Activated CD4-positive, alpha-beta T cell treated with anti-CD3 and anti-CD28 coated beads, Interleukin-2, Interleukin-6, amounts not matched to agents 100 ng/mL and 50 ng/mL, durations not matched to agents 16 hours and 8 hours (primary cell): ENCODE results near the gene C3orf80.
"Not testable (repeated sequence)": the region's sequence is repeated elsewhere in the genome, so short reads cannot be mapped to it uniquely, and the experiment has no call there.

Experiments
- DNase-seq: peaks from one replicate; pipeline ENCODE4 v3.0.0-alpha.2; 2020

Gene C3orf80

DNA sequence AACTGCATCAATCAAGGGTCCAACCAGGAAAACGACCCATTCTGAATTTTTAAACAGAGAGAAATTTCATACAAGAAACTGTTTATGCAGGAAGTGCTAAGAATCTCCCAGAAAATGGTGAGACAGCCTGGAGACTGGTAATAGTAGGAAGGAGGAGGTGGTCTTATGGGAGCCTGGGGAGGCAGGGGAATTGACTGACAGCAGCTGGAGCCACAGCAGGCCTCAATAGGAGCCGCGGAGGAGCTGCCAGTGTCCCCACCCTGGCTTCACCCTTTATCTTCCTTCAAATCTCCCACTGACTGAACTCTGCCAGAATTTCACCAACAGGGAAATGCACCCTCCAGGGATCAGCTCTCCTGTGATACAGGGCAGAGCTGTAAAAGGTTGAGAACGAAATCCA is 7.5 kb upstream of the C3orf80 start:
- DNase-seq = no peak

DNA sequence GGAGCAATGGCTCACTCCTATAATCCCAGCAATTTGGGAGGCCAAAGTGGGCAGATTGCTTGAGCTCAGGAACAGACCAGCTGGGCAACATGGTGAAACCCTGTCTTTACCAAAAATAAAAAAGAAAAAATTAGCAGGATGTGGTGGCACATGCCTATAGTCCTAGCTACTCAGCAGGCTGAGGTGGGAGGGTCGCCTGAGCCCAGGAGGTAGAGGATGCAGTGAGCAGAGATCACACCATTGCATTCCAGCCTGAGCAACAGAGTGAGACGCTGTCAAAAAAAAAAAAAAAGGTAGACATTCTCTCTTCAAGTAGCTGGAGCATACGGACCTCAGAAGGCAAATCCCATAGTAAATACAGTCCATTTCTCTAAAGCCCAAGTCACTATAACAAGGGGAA is 7.1 kb upstream of the C3orf80 start:
- no peak for DNase-seq

DNA sequence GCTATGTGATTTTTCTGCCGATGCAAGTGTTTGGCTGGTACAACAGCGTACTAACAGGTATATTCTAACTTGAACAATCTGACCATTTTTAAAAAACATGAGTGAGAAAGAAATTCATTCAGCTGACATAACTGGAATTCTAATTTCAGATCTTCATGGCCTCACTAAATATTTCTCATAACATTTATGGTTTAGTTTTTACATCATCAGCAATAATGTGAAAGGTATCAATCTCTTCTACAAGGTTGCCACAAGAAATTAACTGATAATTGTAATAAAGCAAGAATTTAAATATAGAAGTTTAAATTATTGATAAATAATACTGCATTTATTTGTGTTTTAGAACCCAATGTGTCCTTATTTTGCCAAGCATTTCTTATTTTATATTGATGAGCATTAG is 5.2 kb upstream of the C3orf80 start:
- DNase-seq = no peak

DNA sequence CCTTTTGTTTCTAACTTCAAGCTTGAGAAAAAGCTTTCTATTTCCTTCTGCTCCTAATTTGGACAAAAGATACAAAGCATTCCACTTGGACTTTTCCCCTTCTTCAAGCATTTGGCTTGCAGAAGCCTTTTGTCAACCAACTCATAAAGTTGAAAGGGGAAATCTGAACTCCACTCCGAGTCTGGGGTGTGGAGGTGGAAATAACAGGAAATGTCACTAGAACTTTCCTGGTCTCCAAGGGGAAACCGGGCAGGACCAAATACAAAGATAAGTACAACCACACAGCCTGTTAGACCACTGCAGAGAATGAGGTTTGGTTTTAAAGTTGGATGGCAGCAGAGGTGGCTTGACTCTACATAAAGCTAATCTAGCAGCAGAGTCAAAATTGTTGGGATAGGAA is 4.2 kb upstream of the C3orf80 start:
- DNase-seq = no peak

DNA sequence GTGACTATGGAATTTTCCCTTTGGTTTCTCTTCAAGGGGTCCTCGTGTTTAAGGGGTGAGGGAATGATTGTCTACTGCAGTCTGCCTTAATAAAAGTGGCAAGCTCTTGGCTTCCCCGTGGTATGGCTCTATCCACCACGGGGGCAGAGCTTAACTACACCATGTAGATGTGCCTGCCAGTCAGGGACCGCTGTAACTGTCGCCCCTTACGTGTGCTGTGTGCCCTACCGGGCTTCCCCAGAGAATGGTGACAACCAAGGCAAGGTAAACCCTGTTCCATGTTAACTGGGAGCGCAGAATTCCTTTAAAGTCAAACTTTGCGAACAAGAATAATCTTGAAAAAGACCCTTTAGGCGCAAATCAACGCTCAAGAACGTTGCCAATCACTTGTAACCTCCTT is 966 bp upstream of the C3orf80 start:
- DNase-seq = no peak

DNA sequence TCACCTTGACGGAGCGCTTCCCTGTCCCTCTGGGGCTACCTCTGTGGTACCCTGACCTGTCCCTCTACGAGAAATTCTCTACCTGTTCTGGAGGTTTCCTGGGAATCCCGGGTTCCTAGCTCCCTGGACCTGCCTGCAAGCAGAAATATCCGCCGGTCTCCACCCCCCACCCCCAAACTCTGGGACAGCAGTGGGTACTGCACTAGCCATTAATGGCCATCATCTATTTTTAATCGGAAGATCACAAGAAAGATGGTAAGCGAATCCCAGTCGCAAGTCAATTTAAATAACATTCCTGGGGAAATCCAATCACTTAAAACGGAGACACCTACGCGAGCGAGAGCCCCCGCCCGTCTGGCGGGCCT is 429 bp upstream of the C3orf80 start:
- DNase-seq = no peak

DNA sequence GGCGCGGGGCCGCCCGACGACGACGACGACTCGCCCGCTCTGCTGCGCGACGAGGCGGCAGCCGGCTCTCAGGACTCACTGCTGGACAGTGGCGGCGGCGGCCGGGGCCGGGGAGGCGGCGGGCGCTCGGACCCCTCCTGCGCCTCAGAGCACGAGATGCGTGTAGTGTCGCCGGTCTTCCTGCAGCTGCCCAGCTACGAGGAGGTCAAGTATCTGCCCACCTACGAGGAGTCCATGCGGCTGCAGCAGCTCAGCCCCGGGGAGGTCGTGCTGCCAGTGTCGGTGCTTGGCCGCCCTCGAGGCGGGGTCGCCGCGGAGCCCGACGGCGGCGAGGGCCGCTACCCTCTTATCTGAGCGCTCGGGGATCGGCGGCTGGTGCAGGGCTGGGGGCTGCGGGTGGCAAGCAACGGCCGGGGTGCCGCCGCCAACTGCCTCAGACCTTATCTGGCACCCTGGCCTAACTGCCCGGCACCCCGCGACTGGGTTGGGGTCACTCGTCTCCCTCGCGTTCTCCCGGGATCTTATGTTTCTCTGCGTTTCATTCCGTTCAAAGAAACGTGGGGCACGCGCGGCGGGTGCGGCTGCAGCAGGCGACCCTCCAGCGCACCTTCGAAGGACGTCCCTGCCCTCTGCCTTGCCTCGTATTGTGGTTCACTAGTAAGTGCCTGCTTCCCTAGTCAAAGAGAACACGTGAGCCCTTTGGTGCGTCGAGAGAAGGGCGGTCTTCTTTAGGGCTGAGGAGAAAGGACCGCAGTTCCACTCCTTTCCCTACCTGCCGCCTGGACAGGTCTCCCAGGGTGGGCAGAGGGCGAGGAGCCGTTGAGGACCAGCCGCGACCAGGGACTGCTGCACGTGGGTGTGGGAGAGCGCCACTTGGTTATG is 1.0 kb downstream of the C3orf80 start:
- DNase-seq = no peak

DNA sequence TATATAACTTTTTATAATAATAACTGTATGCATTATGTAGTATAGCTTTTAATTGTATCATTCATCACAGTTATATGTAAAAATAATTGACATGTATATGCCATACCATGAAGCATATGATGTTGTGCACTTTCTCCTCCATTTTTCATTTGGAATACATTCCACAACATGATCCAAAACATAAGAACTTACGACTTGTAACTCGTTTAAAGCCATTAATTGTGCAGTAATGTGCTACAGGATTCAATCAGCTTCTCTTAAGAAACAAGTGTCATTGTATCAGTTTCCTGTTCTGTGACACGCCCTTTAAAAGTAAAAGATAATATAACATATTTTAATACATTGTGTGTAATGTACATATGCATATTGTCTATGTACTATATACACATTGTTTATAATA is 2.2 kb downstream of the C3orf80 start:
- DNase-seq = no peak

DNA sequence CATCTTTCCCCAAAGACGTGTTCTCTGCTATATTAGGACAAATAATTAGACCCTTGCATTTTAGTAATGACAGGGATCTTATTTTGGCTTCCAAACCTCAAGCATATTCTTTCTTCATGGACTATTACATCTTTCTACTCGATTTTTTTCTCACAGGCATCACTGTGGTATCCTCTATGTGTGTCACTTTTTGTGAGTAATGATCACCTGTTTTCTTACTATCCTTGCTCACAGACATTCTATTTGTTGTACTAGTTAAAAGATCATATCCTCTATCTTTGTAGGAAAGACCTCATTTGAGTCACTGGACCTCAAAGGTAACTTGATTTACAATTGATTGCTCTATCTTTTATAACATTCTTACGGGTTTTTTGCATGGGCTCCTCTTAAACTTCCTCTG is 6.8 kb downstream of the C3orf80 start:
- DNase-seq = no peak

DNA sequence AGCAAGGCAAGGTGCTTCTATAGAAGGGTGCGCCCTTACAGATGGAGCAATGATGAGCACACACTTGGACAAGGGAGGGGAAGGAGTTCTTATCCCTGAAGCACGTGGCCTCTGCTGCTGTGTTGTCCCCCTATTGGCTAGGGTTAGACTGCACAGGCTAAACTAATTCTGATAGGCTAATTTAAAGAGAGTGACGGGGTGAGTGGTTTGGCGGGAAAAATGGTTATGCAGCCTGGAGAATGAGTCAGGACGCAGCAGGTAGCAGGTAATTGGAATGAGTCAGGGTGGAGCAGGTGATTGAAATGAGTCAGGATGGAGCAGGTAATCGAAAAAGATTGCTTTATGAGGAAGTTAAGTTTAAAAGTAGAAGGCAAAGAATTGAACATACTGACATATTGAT is 15.5 kb downstream of the C3orf80 start:
- DNase-seq = not testable (repeated sequence)

DNA sequence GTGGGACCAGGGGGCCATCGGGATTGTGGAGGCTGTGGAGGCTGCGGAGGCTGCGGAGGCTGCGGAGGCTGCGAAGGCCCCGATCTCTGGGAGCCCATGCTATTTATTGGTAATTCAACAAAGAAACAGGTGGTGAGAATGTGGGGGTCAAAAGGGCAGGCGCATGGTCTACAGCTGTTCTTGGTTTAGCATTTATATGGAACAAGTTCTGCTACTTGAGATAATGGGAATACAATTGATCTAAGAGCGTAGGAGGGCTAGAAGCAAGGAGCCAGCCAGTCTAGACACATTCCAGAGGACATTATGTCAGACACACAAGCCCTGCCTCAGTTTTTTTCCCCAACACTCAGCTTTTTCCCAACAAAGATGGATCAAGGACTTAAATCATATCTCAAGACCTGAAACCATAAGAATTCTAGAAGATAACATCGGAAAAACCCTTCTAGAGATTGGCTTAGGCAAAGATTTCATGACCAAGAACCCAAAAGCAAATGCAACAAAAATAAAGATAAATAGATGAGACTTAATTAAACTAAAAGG is 20.1 kb downstream of the C3orf80 start:
- no peak for DNase-seq

DNA sequence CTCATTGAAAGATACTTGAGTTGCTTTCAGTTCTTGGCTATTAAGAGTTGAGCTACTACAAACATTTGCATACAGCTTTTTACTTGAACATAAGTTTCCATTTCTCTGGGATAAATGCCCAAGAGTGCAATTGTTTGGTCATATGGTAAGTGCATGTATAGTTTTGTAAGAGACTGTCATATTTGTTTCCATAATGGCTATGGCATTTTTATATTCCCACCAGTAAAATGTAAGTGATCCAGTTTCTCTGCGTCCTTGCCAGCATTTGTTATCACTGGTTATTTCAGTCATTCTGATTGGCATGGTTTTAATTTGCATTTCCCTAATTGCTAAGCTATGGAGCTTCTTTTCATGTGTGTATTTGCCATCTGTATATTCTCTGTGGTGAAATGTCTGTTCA is 22.5 kb downstream of the C3orf80 start:
- DNase-seq = no peak

DNA sequence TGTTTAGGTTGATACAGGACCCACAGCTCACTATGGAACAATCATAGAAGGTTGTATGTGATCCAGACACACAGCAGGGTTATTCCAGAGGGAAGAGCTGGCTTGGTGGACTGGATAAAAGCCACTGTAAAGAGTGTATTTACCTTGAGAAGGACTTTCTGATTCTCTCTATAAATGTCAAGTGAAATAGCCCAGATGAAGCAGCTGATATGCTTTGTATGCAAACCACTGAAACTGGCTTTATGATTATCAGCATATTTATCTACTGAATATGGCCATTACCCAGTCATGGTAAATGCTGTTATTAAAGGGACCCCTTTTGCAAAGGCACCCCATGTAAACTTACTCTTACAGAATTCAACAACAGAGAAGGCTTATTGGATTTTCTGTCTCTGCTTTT is 28.1 kb downstream of the C3orf80 start:
- no peak for DNase-seq

DNA sequence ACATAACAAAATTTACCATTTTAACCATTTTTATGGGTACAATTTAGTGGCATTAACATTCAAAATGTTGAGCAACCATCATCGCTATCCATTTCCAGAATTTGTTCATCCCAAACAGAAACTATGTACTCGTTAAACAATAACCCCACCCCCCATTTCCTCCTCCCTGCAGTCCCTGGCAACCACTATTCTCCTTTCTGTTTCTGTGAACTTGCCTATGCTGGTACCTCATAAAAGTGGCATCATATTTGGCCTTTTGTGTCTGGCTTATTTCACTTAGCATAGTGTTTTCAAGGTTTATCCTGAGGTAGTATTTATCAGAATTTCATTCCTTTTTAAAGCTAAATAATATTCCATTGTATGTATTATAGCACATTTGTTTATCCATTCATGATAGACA is 32.4 kb downstream of the C3orf80 start:
- no peak for DNase-seq

DNA sequence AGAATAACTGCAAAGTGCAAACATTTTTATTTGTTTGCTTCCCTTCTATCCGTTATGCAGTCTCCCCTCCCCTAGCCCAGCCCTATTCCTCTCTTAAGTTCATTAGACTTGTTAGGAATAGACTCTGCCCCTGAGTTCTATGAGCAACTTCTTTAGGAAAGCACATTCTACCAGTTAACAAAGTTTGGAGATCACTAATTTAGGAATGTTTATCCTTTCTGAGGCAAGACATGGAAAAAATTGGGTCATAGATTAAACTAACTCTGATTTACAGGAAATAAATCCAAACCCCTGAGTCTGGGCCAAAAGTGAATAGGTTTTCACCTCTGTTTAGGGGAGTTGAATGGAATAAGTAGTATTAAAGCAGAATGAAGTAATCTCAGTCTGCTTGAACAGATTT is 34.4 kb downstream of the C3orf80 start:
- no peak for DNase-seq

DNA sequence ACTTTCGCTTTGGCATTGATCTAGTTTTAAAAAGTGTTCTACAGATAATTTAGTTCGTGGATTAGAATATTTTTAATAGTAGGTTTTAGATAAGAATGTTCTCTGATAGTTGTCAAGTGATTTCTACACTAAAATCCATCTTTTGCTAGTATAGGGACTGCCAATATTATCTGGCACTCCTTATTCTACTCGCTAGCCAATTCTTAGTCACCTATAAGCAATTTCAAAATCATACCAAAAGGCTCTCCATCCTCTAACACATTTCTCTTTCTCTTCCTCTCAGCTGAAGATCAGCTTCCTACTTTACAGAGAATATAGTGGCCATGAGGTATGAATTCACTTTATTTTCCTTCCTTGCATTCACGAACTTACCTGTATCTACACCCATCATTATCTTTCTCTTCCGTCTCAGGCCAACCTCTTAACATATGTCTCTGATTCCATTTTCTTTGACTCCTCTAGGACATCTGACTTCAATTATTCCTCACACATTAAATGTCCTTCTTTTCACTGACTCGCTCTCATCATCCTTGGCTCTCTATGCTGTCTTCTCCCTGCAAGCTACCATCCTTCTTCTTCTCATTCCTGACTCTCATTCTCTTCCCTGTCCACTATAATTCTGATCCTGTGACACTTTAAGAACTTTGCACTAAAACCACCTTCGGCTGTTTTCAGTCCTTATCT is 35.5 kb downstream of the C3orf80 start:
- DNase-seq = no peak

DNA sequence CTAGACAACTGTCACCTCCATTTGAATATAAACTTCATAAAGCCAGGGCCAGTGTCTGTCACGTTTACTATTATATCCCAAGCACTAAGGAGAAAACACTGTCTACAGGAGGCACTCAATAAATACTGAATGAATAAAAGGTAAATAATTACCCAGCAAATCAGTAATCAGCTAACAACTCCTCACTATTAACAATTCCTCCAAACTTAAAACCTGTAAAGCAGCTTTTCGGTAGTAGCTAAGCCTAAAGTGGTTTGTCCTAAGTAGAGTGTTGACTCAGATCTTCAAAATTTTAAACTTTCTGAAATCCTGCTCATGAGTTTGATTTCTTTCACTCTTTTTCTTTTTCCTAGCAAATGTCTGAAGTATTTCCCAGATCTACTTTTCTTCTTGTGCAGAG is 39.9 kb downstream of the C3orf80 start:
- no peak for DNase-seq
